DMS 273 (cell line): ENCODE results near the gene IL2RA.

Experiments used
- DNase-seq: peaks from one replicate; lab custom pipeline; 2025; ENCODE audit not compliant: unreplicated experiment; lab: John Stamatoyannopoulos, UW

Gene IL2RA

GRCh38 chr10:5988336-5988920, 73.7 kb downstream of the IL2RA start:
- no peak for DNase-seq

GRCh38 chr10:5987747-5988146, 74.4 kb downstream of the IL2RA start:
- peak; percentile 23 for DNase-seq

GRCh38 chr10:5985029-5985428, 77.1 kb downstream of the IL2RA start:
- no peak for DNase-seq

GRCh38 chr10:5983774-5984173, 78.4 kb downstream of the IL2RA start:
- DNase-seq: no peak

- DNase-seq: no peak
Measured at GRCh38 chr10:5981529-5981928, 80.6 kb downstream of the IL2RA start.

- DNase-seq: no peak
Measured at GRCh38 chr10:5978230-5978489, 84.0 kb downstream of the IL2RA start.

GRCh38 chr10:5977471-5978229, 84.5 kb downstream of the IL2RA start, which contains the start of gene IL15RA:
Gene IL15RA (minus strand): TSS chr10:5977543. CDS start chr10:5977492, 51 bp downstream.
- DNase-seq: peak; percentile 49

- peak; percentile 46 for DNase-seq
Measured at GRCh38 chr10:5976512-5977470, 85.4 kb downstream of the IL2RA start.

- no peak for DNase-seq
Measured at GRCh38 chr10:5975641-5976473, 86.3 kb downstream of the IL2RA start.

GRCh38 chr10:5973069-5973468, 89.1 kb downstream of the IL2RA start:
- no peak for DNase-seq

GRCh38 chr10:5971886-5972285, 90.3 kb downstream of the IL2RA start:
- no peak for DNase-seq

GRCh38 chr10:5971315-5971832, 90.8 kb downstream of the IL2RA start:
- DNase-seq: no peak

GRCh38 chr10:5970527-5970926, 91.6 kb downstream of the IL2RA start:
- no peak for DNase-seq

GRCh38 chr10:5970066-5970465, 92.1 kb downstream of the IL2RA start:
- DNase-seq: no peak

- DNase-seq: no peak
Measured at GRCh38 chr10:5968681-5969453, 93.3 kb downstream of the IL2RA start.

GRCh38 chr10:5968037-5968680, 94.0 kb downstream of the IL2RA start:
- peak; percentile 4 for DNase-seq

GRCh38 chr10:5965266-5965665, 96.9 kb downstream of the IL2RA start:
- DNase-seq: no peak

GRCh38 chr10:5964736-5965135, 97.4 kb downstream of the IL2RA start:
- DNase-seq: no peak

GRCh38 chr10:5963591-5963990, 98.6 kb downstream of the IL2RA start:
- no peak for DNase-seq
